Brain microvascular endothelial cell (primary cell): ENCODE results near the gene CPNE1.

Experiments used
- DNase-seq: peaks from one replicate; pipeline ENCODE4 v3.0.0-alpha.2; 2020
- H3K27ac ChIP-seq: fragments of 250-450 bp; sonication (Bioruptor Pico); 2 replicates; pipeline ENCODE4 v1.5.1; 2020; ENCODE audit warnings: mild to moderate bottlenecking, moderate library complexity
- H3K27me3 ChIP-seq: fragments of 250-450 bp; sonication (Bioruptor Pico); replicated peaks from 2 replicates; pipeline ENCODE4 v1.5.1; 2020; ENCODE audit warnings: mild to moderate bottlenecking
- H3K36me3 ChIP-seq: fragments of 250-450 bp; sonication (Bioruptor Pico); replicated peaks from 2 replicates; pipeline ENCODE4 v1.5.1; 2020; ENCODE audit warnings: mild to moderate bottlenecking
- H3K4me3 ChIP-seq: 2 replicates; pipeline ENCODE4 v1.5.1; 2011; ENCODE audit warnings: low read depth, mild to moderate bottlenecking, control low read depth, low read length, moderate library complexity
- CTCF ChIP-seq: IDR thresholded peaks from 2 replicates; pipeline ENCODE4 v1.5.1; 2011; ENCODE audit warnings: low read depth, mild to moderate bottlenecking, moderate library complexity, low read length, control low read depth, inconsistent platforms; ENCODE audit errors: missing control alignments
- in situ Hi-C: cut with HindIII; loops from 2 replicates; pipeline ENCODE4 v1.10.0; 2017; ENCODE audit warnings: low sequenced_read_pairs, low pct_ligation_motif_present

The CPNE1 gene

GRCh38 chr20:35652641-35653429, 11.9 kb downstream of the CPNE1 start:
- DNase-seq = no peak
- peaks cover 34% of the 10 kb centered on the region for H3K36me3 ChIP-seq
- H3K27ac ChIP-seq = no peak overlapping the region
- H3K4me3 ChIP-seq = no peak overlapping the region
- TF ChIP-seq CTCF = no peak
- no peaks in the 10 kb centered on the region for H3K27me3 ChIP-seq
- in situ Hi-C loops = no loop called here

GRCh38 chr20:35651958-35652357, 12.7 kb downstream of the CPNE1 start:
- in situ Hi-C loops = no loop called here

GRCh38 chr20:35650632-35651031, 14.1 kb downstream of the CPNE1 start:
- H3K27ac ChIP-seq = no peak overlapping the region
- peaks cover 34% of the 10 kb centered on the region for H3K36me3 ChIP-seq
- no peak for DNase-seq
- in situ Hi-C loops = no loop called here
- H3K4me3 ChIP-seq = no peak overlapping the region
- no peak for TF ChIP-seq CTCF
- no peaks in the 10 kb centered on the region for H3K27me3 ChIP-seq

More at GRCh38 chr20:35651958-35652357, 12.7 kb downstream of the CPNE1 start:
- no peak for TF ChIP-seq CTCF
- Histone ChIP-seq H3K27me3 (no peaks in the 10 kb centered on the region), H3K36me3 (peaks cover 34% of the 10 kb centered on the region), H3K4me3 (no peak overlapping the region), H3K27ac (no peak overlapping the region)
- no peak for DNase-seq

DNA sequence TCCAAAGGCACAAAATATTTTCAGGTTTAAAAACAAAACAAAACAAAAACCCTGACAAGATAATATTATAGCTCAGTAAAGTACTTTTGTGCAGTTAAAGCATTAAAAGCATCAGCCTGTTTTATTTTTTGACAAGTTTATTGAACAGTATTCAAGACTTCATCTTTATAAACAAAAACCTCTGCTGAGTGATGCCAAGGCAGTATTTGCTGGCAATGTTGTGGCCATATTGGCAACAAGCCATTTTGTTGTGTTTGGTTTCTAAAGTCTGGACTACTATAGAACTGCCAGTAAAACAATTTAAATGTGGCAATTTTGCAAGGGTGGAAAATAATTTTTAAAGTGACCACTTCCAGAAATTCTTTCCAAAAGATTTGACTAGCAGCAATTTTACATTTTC, 15.9 kb downstream of the CPNE1 start:
- no peak for DNase-seq
- Histone ChIP-seq H3K27me3 (no peaks in the 10 kb centered on the region), H3K27ac (no peak overlapping the region), H3K36me3 (peaks cover 18% of the 10 kb centered on the region), H3K4me3 (no peak overlapping the region)
- in situ Hi-C loops = no loop called here
- no peak for TF ChIP-seq CTCF

GRCh38 chr20:35644806-35645205, 19.9 kb downstream of the CPNE1 start:
- DNase-seq = no peak
- no peak overlapping the region for H3K27ac ChIP-seq
- in situ Hi-C loops = no loop called here
- no peaks in the 10 kb centered on the region for H3K36me3 ChIP-seq
- no peak overlapping the region for H3K4me3 ChIP-seq
- no peak for TF ChIP-seq CTCF
- no peaks in the 10 kb centered on the region for H3K27me3 ChIP-seq

DNA sequence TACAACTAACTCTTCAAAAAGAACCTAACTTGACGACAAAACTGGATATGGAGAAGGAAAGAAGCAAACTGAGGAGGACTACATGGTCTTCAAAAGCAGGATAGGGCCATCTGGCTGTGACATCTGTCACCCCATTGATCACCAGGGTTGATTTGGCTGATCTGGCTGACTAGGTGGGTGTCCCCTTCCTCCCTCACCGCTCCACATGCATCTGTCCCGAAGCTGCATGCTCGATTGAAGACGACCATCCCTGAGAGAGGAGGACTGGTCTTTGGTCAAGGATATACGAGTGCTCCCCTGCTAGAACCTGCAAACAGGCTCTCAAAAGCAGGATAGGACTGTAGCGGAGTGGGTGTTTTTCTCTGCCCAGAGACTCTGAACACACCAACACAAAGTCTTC, 21.7 kb downstream of the CPNE1 start:
- H3K27me3 ChIP-seq = no peaks in the 10 kb centered on the region
- H3K36me3 ChIP-seq = no peaks in the 10 kb centered on the region
- H3K4me3 ChIP-seq = no peak overlapping the region
- in situ Hi-C loops = no loop called here
- H3K27ac ChIP-seq = no peak overlapping the region
- DNase-seq = no peak
- TF ChIP-seq CTCF = no peak
